HEK293 (cell line): Measurements from ENCODE around the gene PRKG1.

Experiments used
- CTCF ChIA-PET: fragments of 350-600 bp; formaldehyde crosslinking; extraction: SDS; loops from one replicate; lab custom pipeline; 2021; ENCODE audit warnings: antibody characterized with exemption; lab: Yijun Ruan, JAX
- POLR2A ChIA-PET: fragments of 300-600 bp; formaldehyde crosslinking; extraction: SDS; loops from one replicate; lab custom pipeline; 2020; ENCODE audit warnings: antibody characterized with exemption, inconsistent platforms; lab: Yijun Ruan, JAX
- H3K27ac ChIP-seq: fragments of 200-500 bp; sonication (Bioruptor generic); 2 replicates; pipeline ENCODE4 v1.5.1; 2014; ENCODE audit warnings: low read depth, low read length, control low read depth, inconsistent platforms; ENCODE audit errors: extremely low read depth
- H3K36me3 ChIP-seq, 2 experiments: fragments of 200-500 bp in 1 of 2; sonication (Bioruptor generic) in 1 of 2; 1 replicate in 1 of 2; 2 replicates in 1 of 2; pipeline ENCODE4 v1.5.1; 2014 to 2017; ENCODE audit warnings: inconsistent platforms in 2 of 2, low read length in 2 of 2; ENCODE audit not compliant: control insufficient read depth in 2 of 2, insufficient read depth in 1 of 2
- H3K4me1 ChIP-seq: fragments of 200-500 bp; sonication (Bioruptor generic); 2 replicates; pipeline ENCODE4 v1.5.1; 2014; ENCODE audit warnings: mild to moderate bottlenecking, low read length, inconsistent platforms; ENCODE audit not compliant: control insufficient read depth, insufficient read depth
- H3K4me3 ChIP-seq: 2 replicates; pipeline ENCODE4 v1.5.1; 2011; ENCODE audit warnings: low read depth, mild to moderate bottlenecking, control low read depth, low read length, moderate library complexity
- H3K9me3 ChIP-seq: fragments of 200-500 bp; sonication (Bioruptor generic); 2 replicates; pipeline ENCODE4 v1.5.1; 2014; ENCODE audit warnings: low read depth, low read length, inconsistent platforms; ENCODE audit not compliant: control insufficient read depth, insufficient read depth
- GLIS2 ChIP-seq: fragments of 450-650 bp; formaldehyde crosslinking; IDR thresholded peaks from 2 replicates; pipeline ENCODE4 v1.5.1; 2016; ENCODE audit warnings: missing biosample characterization, missing genetic modification characterization
- PRDM1 ChIP-seq: fragments of 450-650 bp; formaldehyde crosslinking; IDR thresholded peaks from 2 replicates; pipeline ENCODE4; 2016; ENCODE audit warnings: missing biosample characterization, missing genetic modification characterization
- YY2 ChIP-seq: fragments of 450-650 bp; formaldehyde crosslinking; IDR thresholded peaks from 2 replicates; pipeline ENCODE4 v1.5.1; 2016; ENCODE audit warnings: missing biosample characterization, missing genetic modification characterization
- ZIC2 ChIP-seq: fragments of 450-650 bp; formaldehyde crosslinking; IDR thresholded peaks from 2 replicates; pipeline ENCODE4 v1.5.1; 2016; ENCODE audit warnings: missing biosample characterization, missing genetic modification characterization
- ZNF140 ChIP-seq: fragments of 450-650 bp; formaldehyde crosslinking; IDR thresholded peaks from 2 replicates; pipeline ENCODE4 v1.5.1; 2016; ENCODE audit warnings: missing biosample characterization, missing genetic modification characterization
- ZNF169 ChIP-seq: fragments of 450-650 bp; formaldehyde crosslinking; IDR thresholded peaks from 2 replicates; pipeline ENCODE4 v1.5.1; 2016; ENCODE audit warnings: missing biosample characterization, missing genetic modification characterization
- ZNF174 ChIP-seq: fragments of 450-650 bp; formaldehyde crosslinking; IDR thresholded peaks from 2 replicates; pipeline ENCODE4 v1.5.0; 2017; ENCODE audit warnings: missing biosample characterization, mild to moderate bottlenecking, missing genetic modification characterization
- ZNF19 ChIP-seq: fragments of 450-650 bp; formaldehyde crosslinking; IDR thresholded peaks from 2 replicates; pipeline ENCODE4; 2016; ENCODE audit warnings: missing biosample characterization, missing genetic modification characterization, low read depth
- ZNF23 ChIP-seq: fragments of 450-650 bp; formaldehyde crosslinking; IDR thresholded peaks from 2 replicates; pipeline ENCODE4 v1.5.1; 2016; ENCODE audit warnings: missing biosample characterization, missing genetic modification characterization, borderline replicate concordance
- ZNF324 ChIP-seq: fragments of 450-650 bp; formaldehyde crosslinking; IDR thresholded peaks from 2 replicates; pipeline ENCODE4 v1.5.1; 2016; ENCODE audit warnings: missing biosample characterization, missing genetic modification characterization
- ZNF426 ChIP-seq: fragments of 450-650 bp; formaldehyde crosslinking; IDR thresholded peaks from 2 replicates; pipeline ENCODE4 v1.5.1; 2017; ENCODE audit warnings: missing biosample characterization, missing genetic modification characterization, mild to moderate bottlenecking, inconsistent platforms, moderate library complexity
- ZNF48 ChIP-seq: fragments of 450-650 bp; formaldehyde crosslinking; IDR thresholded peaks from 2 replicates; pipeline ENCODE4 v1.5.1; 2016; ENCODE audit warnings: missing biosample characterization, missing genetic modification characterization
- ZNF501 ChIP-seq: fragments of 450-650 bp; formaldehyde crosslinking; IDR thresholded peaks from 2 replicates; pipeline ENCODE4 v1.5.1; 2016; ENCODE audit warnings: missing biosample characterization, missing genetic modification characterization
- ZNF529 ChIP-seq: fragments of 450-650 bp; formaldehyde crosslinking; IDR thresholded peaks from 2 replicates; pipeline ENCODE4 v1.5.1; 2017; ENCODE audit warnings: missing genetic modification characterization, missing biosample characterization; ENCODE audit not compliant: insufficient replicate concordance
- ZNF555 ChIP-seq: fragments of 450-650 bp; formaldehyde crosslinking; conservative IDR thresholded peaks from 2 replicates; pipeline ENCODE4 v1.5.1; 2017; ENCODE audit warnings: missing biosample characterization, mild to moderate bottlenecking, missing genetic modification characterization, inconsistent platforms
- ZNF670 ChIP-seq: fragments of 450-650 bp; formaldehyde crosslinking; IDR thresholded peaks from 2 replicates; pipeline ENCODE4 v1.5.1; 2016; ENCODE audit warnings: missing biosample characterization, missing genetic modification characterization, low read depth
- ZNF707 ChIP-seq: fragments of 450-650 bp; formaldehyde crosslinking; IDR thresholded peaks from 2 replicates; pipeline ENCODE4 v1.5.1; 2016; ENCODE audit warnings: missing biosample characterization, missing genetic modification characterization
- ZNF76 ChIP-seq: fragments of 450-650 bp; formaldehyde crosslinking; IDR thresholded peaks from 2 replicates; pipeline ENCODE4; 2016; ENCODE audit warnings: low read depth, missing biosample characterization, missing genetic modification characterization, borderline replicate concordance
- ZSCAN16 ChIP-seq: fragments of 450-650 bp; formaldehyde crosslinking; IDR thresholded peaks from 2 replicates; pipeline ENCODE4 v1.5.1; 2016; ENCODE audit warnings: missing biosample characterization, missing genetic modification characterization
- TF ChIP-seq, protein P1 (sequence below): fragments of 450-650 bp; formaldehyde crosslinking; IDR thresholded peaks from 2 replicates; pipeline ENCODE4 v1.5.1; 2016; ENCODE audit warnings: missing biosample characterization, missing genetic modification characterization
- TF ChIP-seq, protein P2 (sequence below): fragments of 450-650 bp; formaldehyde crosslinking; conservative IDR thresholded peaks from 2 replicates; pipeline ENCODE4 v1.5.1; 2016; ENCODE audit warnings: low read depth, missing biosample characterization, missing genetic modification characterization
- TF ChIP-seq, protein P3 (sequence below): fragments of 450-650 bp; formaldehyde crosslinking; IDR thresholded peaks from 2 replicates; pipeline ENCODE4 v1.5.1; 2016; ENCODE audit warnings: missing biosample characterization, missing genetic modification characterization
- TF ChIP-seq, protein P4 (sequence below): fragments of 450-650 bp; formaldehyde crosslinking; IDR thresholded peaks from 2 replicates; pipeline ENCODE4 v1.5.0; 2017; ENCODE audit warnings: missing biosample characterization, missing genetic modification characterization, borderline replicate concordance
- TF ChIP-seq, protein P5 (sequence below): fragments of 450-650 bp; formaldehyde crosslinking; IDR thresholded peaks from 2 replicates; pipeline ENCODE4 v1.5.1; 2016; ENCODE audit warnings: missing biosample characterization, missing genetic modification characterization

Gene PRKG1

DNA sequence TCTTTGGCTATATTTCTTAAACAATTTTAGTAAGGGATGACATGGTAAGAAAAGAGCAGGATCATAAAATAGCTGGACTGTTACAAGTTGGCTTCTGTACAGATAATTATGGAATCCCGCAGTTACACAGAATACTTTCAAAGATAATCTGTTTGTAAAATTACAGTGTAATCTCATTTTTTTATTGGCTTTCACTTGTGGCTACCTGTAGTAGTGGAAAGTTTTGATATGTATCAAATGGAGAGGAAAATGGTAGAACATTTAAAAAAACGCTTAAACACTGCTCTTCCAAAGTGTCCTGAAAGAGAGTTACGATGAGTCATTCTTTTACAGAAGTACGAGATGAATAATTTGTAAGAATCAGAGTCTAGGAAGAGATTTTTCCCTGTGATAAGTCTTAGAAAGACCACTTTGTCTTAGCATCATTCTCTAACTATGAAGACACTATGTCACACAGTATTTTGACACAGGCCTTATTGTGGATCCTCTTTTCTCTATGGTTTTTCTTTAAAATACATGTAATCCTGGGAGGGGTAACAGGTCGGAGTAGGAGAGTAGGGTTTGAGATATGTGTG is 1024.8 kb downstream of the PRKG1 start:
- H3K4me1 ChIP-seq: no peaks in the 10 kb centered on the region
- no peaks in the 10 kb centered on the region for H3K9me3 ChIP-seq
- no peak overlapping the region for H3K27ac ChIP-seq
- CTCF ChIA-PET: no interaction called here
- H3K36me3 ChIP-seq: no peaks in the 10 kb centered on the region
- POLR2A ChIA-PET: no interaction called here
- no peak overlapping the region for H3K4me3 ChIP-seq
- TF ChIP-seq ZIC2 (tag by site-specific recombination) (no peak), ZNF670 (tag by site-specific recombination) (no peak), YY2 (tag by site-specific recombination) (no peak), ZNF76 (tag by site-specific recombination) (no peak), PRDM1 (tag by site-specific recombination) (0 out of 2 replicates have a peak, but pooled peaks have one; percentile 10), ZNF324 (no peak), ZNF174 (tag by site-specific recombination) (no peak), ZNF501 (tag by site-specific recombination) (no peak), ZSCAN16 (no peak), ZNF48 (no peak), GLIS2 (tag by site-specific recombination) (no peak), ZNF426 (no peak), ZNF529 (no peak), ZNF19 (no peak), ZNF169 (tag by site-specific recombination) (no peak), ZNF707 (tag by site-specific recombination) (no peak), ZNF23 (tag by site-specific recombination) (no peak), ZNF140 (no peak), ZNF555 (no peak)
- TF ChIP-seq, protein P1, sequence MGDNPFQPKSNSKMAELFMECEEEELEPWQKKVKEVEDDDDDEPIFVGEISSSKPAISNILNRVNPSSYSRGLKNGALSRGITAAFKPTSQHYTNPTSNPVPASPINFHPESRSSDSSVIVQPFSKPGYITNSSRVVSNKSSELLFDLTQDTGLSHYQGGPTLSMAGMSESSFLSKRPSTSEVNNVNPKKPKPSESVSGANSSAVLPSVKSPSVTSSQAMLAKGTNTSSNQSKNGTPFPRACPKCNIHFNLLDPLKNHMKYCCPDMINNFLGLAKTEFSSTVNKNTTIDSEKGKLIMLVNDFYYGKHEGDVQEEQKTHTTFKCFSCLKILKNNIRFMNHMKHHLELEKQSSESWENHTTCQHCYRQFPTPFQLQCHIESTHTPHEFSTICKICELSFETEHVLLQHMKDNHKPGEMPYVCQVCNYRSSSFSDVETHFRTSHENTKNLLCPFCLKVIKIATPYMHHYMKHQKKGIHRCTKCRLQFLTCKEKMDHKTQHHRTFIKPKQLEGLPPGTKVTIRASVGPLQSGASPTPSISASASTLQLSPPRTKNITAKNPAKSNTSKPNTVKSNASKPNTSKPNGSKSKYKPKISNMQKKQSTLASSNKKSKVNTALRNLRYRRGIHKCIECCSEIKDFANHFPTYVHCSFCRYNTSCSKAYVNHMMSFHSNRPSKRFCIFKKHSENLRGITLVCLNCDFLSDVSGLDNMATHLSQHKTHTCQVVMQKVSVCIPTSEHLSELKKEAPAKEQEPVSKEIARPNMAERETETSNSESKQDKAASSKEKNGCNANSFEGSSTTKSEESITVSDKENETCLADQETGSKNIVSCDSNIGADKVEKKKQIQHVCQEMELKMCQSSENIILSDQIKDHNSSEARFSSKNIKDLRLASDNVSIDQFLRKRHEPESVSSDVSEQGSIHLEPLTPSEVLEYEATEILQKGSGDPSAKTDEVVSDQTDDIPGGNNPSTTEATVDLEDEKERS (tag by site-specific recombination): no peak
- TF ChIP-seq, protein P2, sequence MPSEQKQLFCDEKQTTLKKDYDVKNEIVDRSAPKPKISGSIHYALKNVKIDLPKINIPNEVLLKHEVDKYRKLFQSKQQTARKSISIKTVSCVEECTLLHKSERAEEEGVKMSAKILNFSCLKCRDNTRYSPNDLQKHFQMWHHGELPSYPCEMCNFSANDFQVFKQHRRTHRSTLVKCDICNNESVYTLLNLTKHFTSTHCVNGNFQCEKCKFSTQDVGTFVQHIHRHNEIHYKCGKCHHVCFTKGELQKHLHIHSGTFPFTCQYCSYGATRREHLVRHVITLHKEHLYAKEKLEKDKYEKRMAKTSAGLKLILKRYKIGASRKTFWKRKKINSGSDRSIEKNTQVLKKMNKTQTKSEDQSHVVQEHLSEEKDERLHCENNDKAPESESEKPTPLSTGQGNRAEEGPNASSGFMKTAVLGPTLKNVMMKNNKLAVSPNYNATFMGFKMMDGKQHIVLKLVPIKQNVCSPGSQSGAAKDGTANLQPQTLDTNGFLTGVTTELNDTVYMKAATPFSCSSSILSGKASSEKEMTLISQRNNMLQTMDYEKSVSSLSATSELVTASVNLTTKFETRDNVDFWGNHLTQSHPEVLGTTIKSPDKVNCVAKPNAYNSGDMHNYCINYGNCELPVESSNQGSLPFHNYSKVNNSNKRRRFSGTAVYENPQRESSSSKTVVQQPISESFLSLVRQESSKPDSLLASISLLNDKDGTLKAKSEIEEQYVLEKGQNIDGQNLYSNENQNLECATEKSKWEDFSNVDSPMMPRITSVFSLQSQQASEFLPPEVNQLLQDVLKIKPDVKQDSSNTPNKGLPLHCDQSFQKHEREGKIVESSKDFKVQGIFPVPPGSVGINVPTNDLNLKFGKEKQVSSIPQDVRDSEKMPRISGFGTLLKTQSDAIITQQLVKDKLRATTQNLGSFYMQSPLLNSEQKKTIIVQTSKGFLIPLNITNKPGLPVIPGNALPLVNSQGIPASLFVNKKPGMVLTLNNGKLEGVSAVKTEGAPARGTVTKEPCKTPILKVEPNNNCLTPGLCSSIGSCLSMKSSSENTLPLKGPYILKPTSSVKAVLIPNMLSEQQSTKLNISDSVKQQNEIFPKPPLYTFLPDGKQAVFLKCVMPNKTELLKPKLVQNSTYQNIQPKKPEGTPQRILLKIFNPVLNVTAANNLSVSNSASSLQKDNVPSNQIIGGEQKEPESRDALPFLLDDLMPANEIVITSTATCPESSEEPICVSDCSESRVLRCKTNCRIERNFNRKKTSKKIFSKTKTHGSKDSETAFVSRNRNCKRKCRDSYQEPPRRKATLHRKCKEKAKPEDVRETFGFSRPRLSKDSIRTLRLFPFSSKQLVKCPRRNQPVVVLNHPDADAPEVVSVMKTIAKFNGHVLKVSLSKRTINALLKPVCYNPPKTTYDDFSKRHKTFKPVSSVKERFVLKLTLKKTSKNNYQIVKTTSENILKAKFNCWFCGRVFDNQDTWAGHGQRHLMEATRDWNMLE (tag by site-specific recombination): no peak
- TF ChIP-seq, protein P3, sequence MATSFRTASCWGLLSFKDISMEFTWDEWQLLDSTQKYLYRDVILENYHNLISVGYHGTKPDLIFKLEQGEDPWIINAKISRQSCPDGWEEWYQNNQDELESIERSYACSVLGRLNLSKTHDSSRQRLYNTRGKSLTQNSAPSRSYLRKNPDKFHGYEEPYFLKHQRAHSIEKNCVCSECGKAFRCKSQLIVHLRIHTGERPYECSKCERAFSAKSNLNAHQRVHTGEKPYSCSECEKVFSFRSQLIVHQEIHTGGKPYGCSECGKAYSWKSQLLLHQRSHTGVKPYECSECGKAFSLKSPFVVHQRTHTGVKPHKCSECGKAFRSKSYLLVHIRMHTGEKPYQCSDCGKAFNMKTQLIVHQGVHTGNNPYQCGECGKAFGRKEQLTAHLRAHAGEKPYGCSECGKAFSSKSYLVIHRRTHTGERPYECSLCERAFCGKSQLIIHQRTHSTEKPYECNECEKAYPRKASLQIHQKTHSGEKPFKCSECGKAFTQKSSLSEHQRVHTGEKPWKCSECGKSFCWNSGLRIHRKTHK (tag by site-specific recombination): no peak
- TF ChIP-seq, protein P4, sequence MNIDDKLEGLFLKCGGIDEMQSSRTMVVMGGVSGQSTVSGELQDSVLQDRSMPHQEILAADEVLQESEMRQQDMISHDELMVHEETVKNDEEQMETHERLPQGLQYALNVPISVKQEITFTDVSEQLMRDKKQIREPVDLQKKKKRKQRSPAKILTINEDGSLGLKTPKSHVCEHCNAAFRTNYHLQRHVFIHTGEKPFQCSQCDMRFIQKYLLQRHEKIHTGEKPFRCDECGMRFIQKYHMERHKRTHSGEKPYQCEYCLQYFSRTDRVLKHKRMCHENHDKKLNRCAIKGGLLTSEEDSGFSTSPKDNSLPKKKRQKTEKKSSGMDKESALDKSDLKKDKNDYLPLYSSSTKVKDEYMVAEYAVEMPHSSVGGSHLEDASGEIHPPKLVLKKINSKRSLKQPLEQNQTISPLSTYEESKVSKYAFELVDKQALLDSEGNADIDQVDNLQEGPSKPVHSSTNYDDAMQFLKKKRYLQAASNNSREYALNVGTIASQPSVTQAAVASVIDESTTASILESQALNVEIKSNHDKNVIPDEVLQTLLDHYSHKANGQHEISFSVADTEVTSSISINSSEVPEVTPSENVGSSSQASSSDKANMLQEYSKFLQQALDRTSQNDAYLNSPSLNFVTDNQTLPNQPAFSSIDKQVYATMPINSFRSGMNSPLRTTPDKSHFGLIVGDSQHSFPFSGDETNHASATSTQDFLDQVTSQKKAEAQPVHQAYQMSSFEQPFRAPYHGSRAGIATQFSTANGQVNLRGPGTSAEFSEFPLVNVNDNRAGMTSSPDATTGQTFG (tag by site-specific recombination): no peak
- TF ChIP-seq, protein P5, sequence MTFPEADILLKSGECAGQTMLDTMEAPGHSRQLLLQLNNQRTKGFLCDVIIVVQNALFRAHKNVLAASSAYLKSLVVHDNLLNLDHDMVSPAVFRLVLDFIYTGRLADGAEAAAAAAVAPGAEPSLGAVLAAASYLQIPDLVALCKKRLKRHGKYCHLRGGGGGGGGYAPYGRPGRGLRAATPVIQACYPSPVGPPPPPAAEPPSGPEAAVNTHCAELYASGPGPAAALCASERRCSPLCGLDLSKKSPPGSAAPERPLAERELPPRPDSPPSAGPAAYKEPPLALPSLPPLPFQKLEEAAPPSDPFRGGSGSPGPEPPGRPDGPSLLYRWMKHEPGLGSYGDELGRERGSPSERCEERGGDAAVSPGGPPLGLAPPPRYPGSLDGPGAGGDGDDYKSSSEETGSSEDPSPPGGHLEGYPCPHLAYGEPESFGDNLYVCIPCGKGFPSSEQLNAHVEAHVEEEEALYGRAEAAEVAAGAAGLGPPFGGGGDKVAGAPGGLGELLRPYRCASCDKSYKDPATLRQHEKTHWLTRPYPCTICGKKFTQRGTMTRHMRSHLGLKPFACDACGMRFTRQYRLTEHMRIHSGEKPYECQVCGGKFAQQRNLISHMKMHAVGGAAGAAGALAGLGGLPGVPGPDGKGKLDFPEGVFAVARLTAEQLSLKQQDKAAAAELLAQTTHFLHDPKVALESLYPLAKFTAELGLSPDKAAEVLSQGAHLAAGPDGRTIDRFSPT (tag by site-specific recombination): peak; percentile 56; the same call in 1 of the 2 replicates
